ENCODE results near the gene SLC25A41.

Gene SLC25A41

DNA sequence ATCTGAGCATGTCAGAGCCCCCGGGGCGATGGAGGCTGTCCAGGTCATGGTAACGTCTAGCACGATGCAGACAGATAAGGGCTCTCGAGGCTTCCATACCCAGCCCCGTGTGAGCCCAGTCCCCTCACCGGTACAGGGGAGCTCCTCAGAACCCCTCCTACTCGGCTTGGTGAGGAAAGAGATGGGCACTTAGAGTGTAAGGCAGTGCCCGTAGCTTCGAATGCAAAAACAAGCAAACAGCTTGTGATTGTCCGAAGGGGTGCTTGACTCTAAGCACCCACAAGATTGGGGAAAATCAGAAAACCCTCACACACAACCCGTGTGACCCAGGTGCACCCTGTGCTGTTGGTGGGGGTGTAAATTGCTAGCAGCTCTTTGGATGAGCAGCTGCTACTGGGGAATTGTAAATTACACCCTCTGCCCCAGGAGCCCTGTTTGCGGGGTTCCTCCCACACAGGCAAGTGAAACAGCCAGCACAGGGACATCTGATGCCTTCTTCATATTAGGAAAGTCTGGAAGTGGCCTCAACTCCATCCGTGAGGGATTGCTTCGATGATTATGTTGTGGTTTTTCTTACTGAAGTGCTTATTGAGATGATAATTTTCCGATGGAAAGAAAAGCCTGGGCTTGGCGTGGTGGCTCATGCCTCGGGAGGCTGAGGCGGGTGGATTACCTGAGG is 56.9 kb downstream of the SLC25A41 start:
- DNase-seq, result no peak

Measured in hypothalamus (tissue), 51 donors.